Muscle of back (tissue), 11 donors: ENCODE data around the gene TMED6. TPM values are rescaled to one million over a fixed set of nuclear protein-coding genes. Genes with fewer than 3 reads are reported as not detected.
"Not testable (repeated sequence)": the region's sequence is repeated elsewhere in the genome, so short reads cannot be mapped to it uniquely, and the experiment has no call there.

Source experiments
- DNase-seq, 3 donors: peaks; one replicate each; pipeline versions ENCODE4 v3.0.0 to v3.0.0-alpha.2; 2013
- polyA plus RNA-seq, 10 donors: library from polyadenylated mRNA; unstranded; fragments of 120-200 nt; gene quantifications; one replicate each; pipeline ENCODE4 v1.2.1, GENCODE V29; 2013; ENCODE audit not compliant: insufficient read length in 10 of 10

Gene TMED6
- polyA plus RNA-seq, 10 donors: 0.80 to 2.0 (median 1.4) TPM

- DNase-seq: no peak
These were observed 49.7 kb downstream of the TMED6 start for GRCh38 chr16:69301861-69302260.

DNA sequence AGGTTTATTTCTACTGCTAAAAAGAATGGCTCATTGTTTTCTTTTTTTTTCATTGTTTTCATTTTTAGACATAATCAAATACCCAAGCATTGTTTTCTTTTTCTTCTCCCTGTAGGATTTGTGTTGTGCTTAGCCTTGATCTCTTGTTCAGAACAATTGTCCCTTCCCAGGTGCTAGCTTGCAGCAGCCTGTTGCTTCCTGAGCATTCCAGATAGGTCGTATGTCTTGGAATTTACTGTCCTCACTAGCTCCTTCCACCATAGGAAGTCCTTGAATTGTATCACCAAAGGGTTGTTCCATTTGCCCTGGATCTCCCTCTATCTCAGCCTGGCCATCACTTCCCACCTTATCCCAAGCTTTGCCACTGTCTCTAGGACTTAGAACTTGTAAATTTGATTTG lies 50.4 kb downstream of the TMED6 start:
- DNase-seq: no peak

GRCh38 chr16:69298261-69298660 lies 53.3 kb downstream of the TMED6 start:
- no peak for DNase-seq

GRCh38 chr16:69296771-69297170 lies 54.8 kb downstream of the TMED6 start:
- DNase-seq: not testable (repeated sequence)

- no peak for DNase-seq
These were observed 57.5 kb downstream of the TMED6 start for GRCh38 chr16:69294051-69294450.

- DNase-seq: no peak
These were observed 58.2 kb downstream of the TMED6 start for GRCh38 chr16:69293401-69293800.

Other genes with a start within 250 kb of the TMED6 start
- 1 to 10 TPM; 1.4 to 5.3 (median 2.1) TPM for gene HAS3, start 246.1 kb downstream of the TMED6 start, polyA plus RNA-seq
- 10 to 100 TPM; 58.6 to 83.0 (median 65.6) TPM for gene CHTF8, start 219.2 kb downstream of the TMED6 start, polyA plus RNA-seq
- gene UTP4, start 219.1 kb downstream of the TMED6 start, polyA plus RNA-seq: 10 to 100 TPM; 30.3 to 40.9 (median 35.4) TPM
- 10 to 100 TPM; 14.8 to 21.2 (median 17.7) TPM for gene SNTB2, start 164.6 kb downstream of the TMED6 start, polyA plus RNA-seq
- gene VPS4A, start 40.4 kb downstream of the TMED6 start, polyA plus RNA-seq: 10 to 100 TPM; 32.4 to 38.1 (median 36.2) TPM
- 1 to 10 TPM; 2.3 to 7.1 (median 3.8) TPM for gene PDF, start 21.2 kb downstream of the TMED6 start, polyA plus RNA-seq
- 10 to 100 TPM; 19.0 to 23.6 (median 20.8) TPM for gene COG8, start 12.2 kb downstream of the TMED6 start, polyA plus RNA-seq
- gene NIP7, start 12.0 kb downstream of the TMED6 start, polyA plus RNA-seq: 10 to 100 TPM; 18.4 to 29.5 (median 23.4) TPM
- gene TERF2, start 34.2 kb upstream of the TMED6 start, polyA plus RNA-seq: 10 to 100 TPM; 27.8 to 35.2 (median 29.3) TPM
- 10 to 100 TPM; 51.6 to 85.7 (median 68.2) TPM for gene CYB5B, start 72.8 kb upstream of the TMED6 start, polyA plus RNA-seq
- 10 to 100 TPM; 10.3 to 22.7 (median 15.5) TPM for gene NFAT5, start 214.2 kb upstream of the TMED6 start, polyA plus RNA-seq